ENCODE results near the gene CNBD2.
"Not testable (repeated sequence)": the region's sequence is repeated elsewhere in the genome, so short reads cannot be mapped to it uniquely, and the experiment has no call there.

CNBD2 gene

DNA sequence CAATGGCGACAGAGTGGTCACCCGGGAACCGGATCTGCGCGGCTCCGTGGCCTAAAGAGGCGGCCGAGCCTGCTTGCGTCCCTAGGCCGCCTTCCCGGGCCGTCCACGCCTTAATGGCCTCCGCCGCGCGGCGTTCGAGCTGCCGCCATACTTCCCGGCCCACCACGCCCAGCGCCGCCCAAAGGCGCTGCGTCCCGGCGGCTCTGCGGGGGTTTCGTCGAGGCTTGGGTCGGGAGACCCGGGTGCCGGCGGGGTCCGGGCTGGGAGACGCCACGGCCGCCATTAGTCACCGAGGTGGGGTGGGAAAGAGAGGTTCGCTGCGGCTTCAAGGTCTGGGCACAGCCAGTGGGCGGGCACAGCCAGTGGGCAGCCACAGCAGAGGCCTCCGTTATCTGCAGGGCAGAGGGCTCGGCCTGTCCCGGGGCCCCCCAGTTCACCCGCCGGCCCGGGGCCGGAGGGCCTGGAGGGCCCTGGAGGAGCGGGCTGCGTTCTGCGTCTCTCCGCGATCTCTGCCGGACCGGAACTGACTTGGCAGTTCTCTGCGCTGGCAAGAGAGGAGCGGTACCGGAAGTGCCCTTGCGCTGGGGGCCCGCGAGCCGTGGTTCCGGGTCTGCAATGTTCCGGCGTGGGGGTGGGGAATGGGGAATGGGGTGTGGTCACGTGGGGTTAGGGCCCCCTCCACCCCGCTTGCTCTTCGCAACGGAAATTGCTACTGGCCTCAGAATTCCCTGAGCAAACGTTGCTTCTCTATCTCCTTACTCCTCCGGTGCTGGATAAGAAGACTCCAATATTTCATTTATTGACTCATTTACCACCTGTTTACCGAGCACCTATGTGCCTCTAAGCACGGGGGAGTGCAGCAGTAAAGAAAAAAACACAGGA lies 82.3 kb downstream of the CNBD2 start:
- DNase-seq (ENCODE audit: low read depth, low spot score): peak; percentile 29
- POLR2A ChIA-PET: interaction anchor here (1.3 kb wide), 1 partner anchor 59 kb away, joined by 5 read pairs; no protein-coding TSS in a partner anchor
- TF ChIP-seq, protein P1, sequence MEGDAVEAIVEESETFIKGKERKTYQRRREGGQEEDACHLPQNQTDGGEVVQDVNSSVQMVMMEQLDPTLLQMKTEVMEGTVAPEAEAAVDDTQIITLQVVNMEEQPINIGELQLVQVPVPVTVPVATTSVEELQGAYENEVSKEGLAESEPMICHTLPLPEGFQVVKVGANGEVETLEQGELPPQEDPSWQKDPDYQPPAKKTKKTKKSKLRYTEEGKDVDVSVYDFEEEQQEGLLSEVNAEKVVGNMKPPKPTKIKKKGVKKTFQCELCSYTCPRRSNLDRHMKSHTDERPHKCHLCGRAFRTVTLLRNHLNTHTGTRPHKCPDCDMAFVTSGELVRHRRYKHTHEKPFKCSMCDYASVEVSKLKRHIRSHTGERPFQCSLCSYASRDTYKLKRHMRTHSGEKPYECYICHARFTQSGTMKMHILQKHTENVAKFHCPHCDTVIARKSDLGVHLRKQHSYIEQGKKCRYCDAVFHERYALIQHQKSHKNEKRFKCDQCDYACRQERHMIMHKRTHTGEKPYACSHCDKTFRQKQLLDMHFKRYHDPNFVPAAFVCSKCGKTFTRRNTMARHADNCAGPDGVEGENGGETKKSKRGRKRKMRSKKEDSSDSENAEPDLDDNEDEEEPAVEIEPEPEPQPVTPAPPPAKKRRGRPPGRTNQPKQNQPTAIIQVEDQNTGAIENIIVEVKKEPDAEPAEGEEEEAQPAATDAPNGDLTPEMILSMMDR (IDR thresholded peaks at IDR 0.05; ENCODE audit: insufficient read depth, low read length, missing control alignments): no peak
- peak overlapping the region; percentile 79 for H3K4me3 ChIP-seq (ENCODE audit: low read depth, low read length)
- CTCF ChIA-PET: interaction anchor here (1.4 to 1.9 kb wide), 2 partner anchors 58 to 88 kb away, joined by 4 to 5 read pairs; no protein-coding TSS in a partner anchor

DNA sequence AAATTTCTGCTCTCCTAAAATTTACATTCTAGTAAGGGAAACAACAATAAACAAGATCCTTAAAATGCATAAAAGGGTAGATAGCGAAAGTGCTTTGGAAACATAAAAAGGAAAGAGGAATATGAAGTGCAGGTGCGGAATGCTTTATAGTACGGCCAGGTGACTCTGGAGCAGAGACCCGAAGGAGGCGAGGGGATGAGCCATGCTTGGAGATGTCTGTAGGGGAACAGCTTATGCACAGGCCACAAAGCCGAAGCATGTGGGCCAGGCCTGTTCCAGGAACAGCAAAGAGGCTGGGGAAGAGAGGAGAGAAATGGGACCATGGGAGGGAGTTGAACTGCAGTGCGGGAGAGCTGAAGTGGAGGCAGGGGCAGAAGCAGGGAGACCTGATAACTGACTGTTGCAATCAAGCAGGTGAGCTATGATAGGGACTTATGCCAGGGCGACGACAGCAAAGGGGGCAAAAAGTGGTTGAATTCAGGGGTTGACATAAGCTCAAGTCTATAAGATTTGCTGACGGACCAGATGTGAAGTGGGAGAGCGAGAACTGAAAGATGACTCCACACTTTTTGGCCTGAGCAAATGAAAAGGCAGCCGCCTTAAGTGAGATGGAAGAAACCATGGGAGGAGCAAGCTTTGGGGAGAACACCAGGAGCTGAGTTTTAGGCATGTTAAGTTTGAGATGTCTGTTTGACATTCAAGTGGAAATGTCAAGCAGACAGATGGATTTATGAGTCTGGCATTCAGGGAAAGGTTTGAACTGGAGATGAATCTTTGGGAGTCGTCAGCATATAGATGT lies 83.1 kb downstream of the CNBD2 start:
- POLR2A ChIA-PET: interaction anchor here (0.8 to 1.0 kb wide), 2 partner anchors 13 to 309 kb away, joined by 3 to 5 read pairs; no protein-coding TSS in a partner anchor
- peak overlapping the region; percentile 79 for H3K4me3 ChIP-seq (ENCODE audit: low read depth, low read length)
- CTCF ChIA-PET: interaction anchor here (1.4 to 1.9 kb wide), 2 partner anchors 59 to 87 kb away, joined by 4 to 5 read pairs; no protein-coding TSS in a partner anchor
- TF ChIP-seq, protein P1 (IDR thresholded peaks at IDR 0.05; ENCODE audit: insufficient read depth, low read length, missing control alignments): no peak
- DNase-seq (ENCODE audit: low read depth, low spot score): no peak

DNA sequence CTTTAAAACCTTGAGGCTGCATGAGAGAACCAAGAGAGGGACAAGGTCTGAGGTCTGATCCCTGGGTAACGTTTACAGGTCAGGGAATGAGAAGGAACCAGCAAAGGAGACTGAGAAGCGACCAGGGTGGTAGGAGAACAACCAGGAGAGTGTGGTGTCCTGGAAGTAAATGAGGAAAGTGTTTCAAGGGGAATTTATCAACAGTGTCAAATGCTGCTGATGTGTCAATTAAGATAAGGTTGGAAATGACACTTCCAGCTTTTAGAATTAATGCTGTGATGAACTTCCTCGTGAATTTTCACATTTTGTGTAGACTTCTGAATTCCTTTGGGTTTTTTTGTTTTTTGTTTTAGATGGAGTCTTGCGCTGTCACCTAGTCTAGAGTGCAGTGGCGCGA lies 83.7 kb downstream of the CNBD2 start:
- TF ChIP-seq, protein P1 (IDR thresholded peaks at IDR 0.05; ENCODE audit: insufficient read depth, low read length, missing control alignments): no peak
- ChIA-PET CTCF (interaction anchor here (1.4 to 1.9 kb wide), 2 partner anchors 59 to 86 kb away, joined by 4 to 5 read pairs; no protein-coding TSS in a partner anchor), POLR2A (interaction anchor here (0.7 to 1.0 kb wide), 3 partner anchors 13 to 1468 kb away, joined by 3 to 6 read pairs (median 5); no protein-coding TSS in a partner anchor)
- DNase-seq (ENCODE audit: low read depth, low spot score): no peak
- no peak overlapping the region for H3K4me3 ChIP-seq (ENCODE audit: low read depth, low read length)

DNA sequence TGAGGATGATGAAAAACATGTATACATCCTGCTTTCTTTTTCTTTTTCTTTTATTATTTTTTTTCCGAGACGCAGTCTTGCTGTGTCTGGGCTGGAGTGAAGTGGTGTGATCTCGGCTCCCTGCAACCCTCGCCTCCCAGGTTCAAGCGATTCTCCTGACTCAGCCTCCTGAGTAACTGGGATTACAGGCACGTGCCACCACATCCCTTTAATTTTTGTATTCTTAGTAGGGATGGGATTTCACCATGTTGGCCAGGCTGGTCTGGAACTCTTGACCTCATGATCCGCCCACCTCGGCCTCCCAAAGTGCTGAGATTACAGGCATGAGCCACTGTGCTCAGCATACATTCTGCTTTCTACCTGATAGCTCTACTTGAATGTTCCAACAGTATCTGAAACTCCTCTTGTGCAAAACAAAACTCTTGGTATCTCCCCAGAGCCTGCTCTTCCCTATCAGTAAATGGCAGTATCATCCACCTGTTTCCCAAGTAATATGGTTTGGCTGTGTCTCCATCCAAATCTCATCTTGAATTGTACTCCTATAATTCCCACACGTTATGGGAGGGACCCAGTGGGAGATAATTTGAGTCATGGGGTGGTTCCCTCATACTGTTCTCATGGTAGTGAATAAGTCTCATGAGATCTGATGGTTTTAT lies 85.6 kb downstream of the CNBD2 start:
- H3K4me3 ChIP-seq (ENCODE audit: low read depth, low read length); POLR2A ChIA-PET; DNase-seq (ENCODE audit: low read depth, low spot score): not testable (repeated sequence)
- CTCF ChIA-PET: interaction anchor here (1.1 to 1.2 kb wide), 2 partner anchors 61 to 85 kb away, joined by 3 to 4 read pairs; no protein-coding TSS in a partner anchor

DNA sequence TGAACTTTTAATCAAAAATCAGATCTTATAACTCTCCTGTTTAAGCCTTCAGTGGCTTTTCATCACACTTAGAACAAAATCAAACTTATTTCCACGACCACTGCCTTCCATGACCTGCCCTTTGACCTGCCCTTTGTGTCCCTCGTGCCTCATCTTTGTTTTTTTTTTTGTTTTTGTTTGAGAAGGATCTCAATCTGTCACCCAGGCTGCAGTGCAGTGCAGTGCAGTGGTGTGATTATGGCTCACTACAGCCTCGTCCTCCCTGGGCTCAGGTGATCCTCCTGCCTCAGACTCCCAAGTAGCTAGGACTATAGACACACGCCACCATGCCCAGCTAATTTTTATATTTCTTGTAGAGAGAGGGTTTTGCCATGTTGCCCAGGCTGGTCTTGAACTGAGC lies 86.8 kb downstream of the CNBD2 start:
- ChIA-PET POLR2A (no interaction called here), CTCF (interaction anchor here (0.7 kb wide), 1 partner anchor 63 kb away, joined by 6 read pairs; no protein-coding TSS in a partner anchor)
- TF ChIP-seq, protein P1 (IDR thresholded peaks at IDR 0.05; ENCODE audit: insufficient read depth, low read length, missing control alignments): no peak
- H3K4me3 ChIP-seq (ENCODE audit: low read depth, low read length): no peak overlapping the region
- no peak for DNase-seq (ENCODE audit: low read depth, low spot score)

DNA sequence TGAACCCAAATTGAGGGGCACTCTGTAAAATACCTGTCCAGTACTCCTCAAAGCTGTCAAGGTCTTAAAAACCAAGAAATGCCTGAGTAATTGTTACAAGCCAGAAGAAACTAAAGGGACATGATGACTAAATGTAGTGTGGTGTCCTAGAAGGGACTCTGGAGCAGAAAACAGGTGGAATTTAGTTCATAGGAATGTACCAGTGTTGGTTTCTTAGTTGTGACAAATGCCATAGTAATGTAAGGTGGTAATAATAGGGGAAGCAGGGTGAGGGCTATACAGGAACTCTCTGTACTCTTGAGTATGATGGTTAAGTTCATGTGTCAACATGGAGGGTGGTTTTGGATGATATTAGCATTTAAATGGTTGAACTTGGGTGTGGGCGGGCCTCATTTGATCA lies 92.3 kb downstream of the CNBD2 start:
- CTCF ChIA-PET: no interaction called here
- H3K4me3 ChIP-seq (ENCODE audit: low read depth, low read length): no peak overlapping the region
- TF ChIP-seq, protein P1 (IDR thresholded peaks at IDR 0.05; ENCODE audit: insufficient read depth, low read length, missing control alignments): no peak

More for the DNA sequence above, 92.3 kb downstream of the CNBD2 start:
- POLR2A ChIA-PET: no interaction called here
- no peak for DNase-seq (ENCODE audit: low read depth, low spot score)

Measured in AG04449 (cell line).